Sciatic nerve (tissue), 2 donors: ENCODE results near the gene SNCA. TPM values are rescaled to one million over a fixed set of nuclear protein-coding genes. Genes with fewer than 3 reads are reported as not detected.

ENCODE experiments used
- ATAC-seq: fragments of 200-7000 bp; cut with Tn5 transposase; one replicate; pipeline ENCODE4 v1.9.1; 2020; ENCODE audit warnings: mild to moderate bottlenecking, moderate library complexity
- DNase-seq: peaks from one replicate; pipeline ENCODE4 v3.0.0-alpha.2; 2020; ENCODE audit warnings: low spot score
- intact Hi-C: fragments of 100-400 bp; cut with DNase I; formaldehyde crosslinking; loops from one replicate; pipeline ENCODE4 v1.14.2; 2022
- total RNA-seq: library from RNA; stranded (reverse); fragmentation: NEBNext Ultra II Directional; extraction: Animal tissue kit (Norgen Biotek cat#: 25700); gene quantifications from one replicate; pipeline ENCODE4 v1.2.1, GENCODE V29; 2021
- donor health status: DM: no; HTN: no; CAD: no.
- donor health status: DM: no; HTN: no; CAD: no.

The SNCA gene
- total RNA-seq, 1 donor from 2014 or later, result 202 TPM

DNA sequence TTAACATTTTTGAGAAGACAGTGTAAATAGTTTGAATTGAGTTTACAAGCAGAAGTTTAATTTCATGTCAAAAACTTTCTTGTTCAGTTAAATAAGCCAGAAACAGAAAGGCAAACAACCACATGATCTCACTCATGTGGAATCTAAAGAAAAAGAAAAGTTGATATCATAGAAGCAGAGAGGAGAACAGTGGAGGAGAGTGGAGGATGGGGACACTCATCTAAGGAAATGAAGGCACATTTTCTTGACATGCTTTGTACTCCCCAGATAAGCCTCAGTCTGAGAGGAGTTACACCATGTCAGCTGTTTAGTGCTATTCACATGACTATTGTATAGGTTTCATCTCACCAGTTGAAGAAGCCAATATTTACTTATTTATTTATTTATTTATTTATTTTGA lies 13.5 kb downstream of the SNCA start:
- intact Hi-C loops, result no loop called here
- ATAC-seq (no peak), DNase-seq (no peak)

DNA sequence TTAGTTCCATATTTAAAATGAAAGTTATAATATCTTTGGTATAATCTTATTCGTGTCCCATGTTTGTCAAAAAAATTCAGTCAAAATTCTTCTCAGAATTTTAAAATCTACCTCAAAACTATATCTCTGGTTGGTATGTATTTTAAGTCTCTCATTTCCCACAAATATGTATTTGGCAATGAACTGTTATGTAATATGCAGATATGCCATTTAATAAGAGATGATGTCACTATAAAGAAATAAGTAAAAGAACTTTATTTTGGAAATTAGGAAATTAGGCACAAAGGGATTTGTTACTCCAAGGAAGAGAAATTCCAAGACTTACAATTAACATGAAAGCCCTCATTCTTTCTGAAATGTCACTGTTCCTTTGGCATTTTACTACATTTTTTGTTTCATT lies 15.3 kb downstream of the SNCA start:
- no peak for ATAC-seq
- intact Hi-C loops, result no loop called here
- no peak for DNase-seq

DNA sequence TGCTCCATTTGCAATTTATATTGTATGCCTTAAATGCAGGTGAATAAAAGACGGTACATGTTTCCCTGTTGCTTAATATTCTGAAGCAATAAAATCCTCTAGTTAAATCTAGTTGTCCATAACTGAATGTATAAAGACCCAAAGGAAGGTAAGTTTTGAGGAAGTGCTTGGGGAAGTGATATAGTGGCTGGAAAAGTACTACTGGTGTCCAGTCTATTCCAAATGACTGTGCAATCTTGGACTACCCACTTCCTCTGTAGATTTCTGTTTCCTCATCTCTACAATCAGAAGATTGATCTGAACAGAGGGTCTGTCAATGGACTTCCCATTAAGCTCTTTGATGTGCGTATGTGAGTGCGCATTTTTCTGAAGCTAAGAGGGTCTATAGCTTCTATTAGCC lies 17.0 kb downstream of the SNCA start:
- no peak for DNase-seq
- peak; percentile 24 for ATAC-seq
- intact Hi-C loops, result no loop called here

DNA sequence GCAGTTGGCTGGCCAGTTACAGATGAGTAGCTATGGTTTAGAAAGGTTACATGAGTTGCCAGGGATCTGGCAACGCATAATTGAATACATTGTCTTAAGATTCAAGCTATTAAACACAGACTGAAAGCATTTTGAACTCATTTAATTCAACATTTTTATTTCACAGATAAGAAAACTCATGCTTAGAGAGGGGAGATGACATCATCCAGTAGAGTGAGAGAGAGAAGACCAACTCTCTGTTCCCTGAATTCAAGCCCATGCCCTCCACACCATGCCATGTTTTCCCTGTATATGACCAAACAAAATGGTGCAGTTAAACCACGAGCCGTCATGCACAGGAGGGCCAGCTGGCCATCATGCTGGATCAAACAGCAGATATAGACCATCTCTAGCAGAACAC lies 22.6 kb downstream of the SNCA start:
- no peak for ATAC-seq
- intact Hi-C loops, result no loop called here
- no peak for DNase-seq

DNA sequence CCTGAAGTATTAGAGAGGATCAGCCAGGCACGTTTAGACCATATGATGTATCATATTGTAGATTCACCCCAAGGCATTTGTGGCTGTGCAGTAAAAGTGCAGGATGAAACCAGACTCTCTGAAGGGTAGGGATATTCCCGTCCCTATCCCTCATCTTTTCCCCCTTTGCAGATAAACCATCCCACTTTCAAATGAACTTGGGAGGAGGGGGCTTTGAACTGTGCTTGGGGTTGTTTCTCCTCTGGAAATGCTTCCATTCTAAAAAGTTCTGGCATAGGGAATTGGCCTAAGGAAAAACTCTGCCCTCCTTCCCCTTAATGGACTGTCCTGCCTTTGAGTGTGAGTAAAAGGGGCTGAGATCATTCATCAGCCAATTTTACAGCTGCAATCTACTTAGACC lies 23.8 kb downstream of the SNCA start:
- DNase-seq (no peak), ATAC-seq (no peak)
- intact Hi-C loops, result no loop called here

DNA sequence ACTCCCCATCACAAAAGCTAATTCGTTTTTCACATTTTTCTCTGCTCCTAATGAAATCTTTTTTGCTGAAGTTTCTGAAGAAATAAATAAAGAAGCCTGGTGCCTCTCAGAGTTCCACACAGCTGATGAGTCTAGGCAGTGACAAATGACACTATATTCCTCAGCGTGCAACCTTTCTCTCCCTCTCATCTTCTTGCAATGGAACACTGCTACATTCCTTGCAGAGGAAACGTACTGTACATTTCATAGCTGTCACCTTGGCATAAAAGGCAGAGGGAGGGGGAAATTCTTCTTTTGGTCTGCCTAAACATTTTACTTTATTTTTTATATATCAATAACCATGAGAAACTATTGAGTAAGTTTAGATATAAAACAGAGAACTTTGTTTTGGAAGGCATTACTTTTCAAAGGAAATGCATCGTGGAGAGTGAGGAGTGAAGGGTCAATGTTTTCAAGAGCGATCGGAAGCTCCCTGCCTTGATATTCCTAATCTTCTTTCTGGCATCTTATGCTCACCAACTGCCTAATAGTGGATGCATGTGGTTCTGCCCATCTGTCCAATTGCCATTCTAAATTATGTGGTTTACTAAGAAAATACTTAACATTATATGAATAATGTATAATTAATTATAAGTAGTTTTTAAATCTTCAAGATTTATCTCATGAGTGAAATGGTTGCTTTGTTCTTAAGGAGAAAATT lies 29.4 kb downstream of the SNCA start:
- ATAC-seq (no peak), DNase-seq (no peak)
- intact Hi-C loops, result no loop called here

DNA sequence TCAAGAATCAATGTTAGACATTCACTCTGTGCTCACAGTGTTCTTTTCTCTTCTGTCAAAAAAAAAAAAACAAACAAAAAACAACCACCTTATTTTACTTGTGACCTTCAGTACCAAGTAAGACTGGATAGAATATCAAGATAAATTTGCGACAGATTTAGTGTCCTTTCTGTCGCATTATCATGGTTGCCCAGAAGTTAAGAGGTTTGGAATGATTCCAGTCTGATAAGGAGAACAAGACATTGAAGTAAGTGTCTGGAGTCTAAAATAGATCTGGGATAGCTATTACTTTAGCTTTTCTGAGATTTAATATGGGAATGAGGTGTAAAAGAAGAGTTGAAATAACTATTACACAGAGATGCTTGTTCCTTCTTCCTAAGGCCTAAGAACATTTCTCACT lies 31.7 kb downstream of the SNCA start:
- intact Hi-C loops, result no loop called here
- no peak for ATAC-seq
- no peak for DNase-seq

DNA sequence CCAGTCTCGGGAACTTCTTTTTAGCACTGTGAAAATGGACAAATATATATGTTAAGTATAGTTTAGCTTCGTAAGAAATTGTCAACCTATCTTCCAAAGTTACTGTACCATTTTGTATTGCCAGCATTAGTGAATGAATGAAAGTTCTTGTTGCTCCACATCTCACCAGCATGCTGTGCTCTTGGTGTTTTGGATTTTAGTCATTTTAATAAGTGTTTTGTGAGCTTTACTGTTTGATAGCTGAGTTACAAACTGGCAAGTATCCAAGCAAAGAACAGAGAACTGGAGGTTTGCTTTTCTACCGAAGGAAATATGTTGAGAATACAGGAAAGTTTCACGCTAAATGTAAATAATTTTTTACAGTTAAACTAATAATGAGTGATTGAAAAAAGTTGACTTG lies 33.0 kb downstream of the SNCA start:
- no peak for ATAC-seq
- intact Hi-C loops, result no loop called here
- DNase-seq, result no peak

DNA sequence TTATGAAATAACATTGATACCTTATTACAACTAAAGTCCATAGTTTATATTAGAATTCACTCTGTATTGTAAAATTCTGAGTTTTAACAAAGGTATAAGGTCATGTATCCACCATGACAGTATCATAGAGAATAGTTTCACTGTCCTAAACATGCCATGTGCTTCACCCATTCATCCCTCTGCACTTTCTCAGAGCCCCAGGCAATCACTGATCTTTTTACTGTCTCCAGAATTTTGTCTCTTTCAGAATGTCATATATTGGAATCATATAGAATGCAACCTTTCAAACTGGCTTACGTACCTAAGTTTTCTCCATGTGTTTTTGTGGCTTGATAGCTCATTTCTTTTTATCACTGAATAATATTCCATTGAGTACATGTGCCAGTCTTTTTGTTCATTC lies 33.9 kb downstream of the SNCA start:
- ATAC-seq (no peak), DNase-seq (no peak)
- intact Hi-C loops, result no loop called here

DNA sequence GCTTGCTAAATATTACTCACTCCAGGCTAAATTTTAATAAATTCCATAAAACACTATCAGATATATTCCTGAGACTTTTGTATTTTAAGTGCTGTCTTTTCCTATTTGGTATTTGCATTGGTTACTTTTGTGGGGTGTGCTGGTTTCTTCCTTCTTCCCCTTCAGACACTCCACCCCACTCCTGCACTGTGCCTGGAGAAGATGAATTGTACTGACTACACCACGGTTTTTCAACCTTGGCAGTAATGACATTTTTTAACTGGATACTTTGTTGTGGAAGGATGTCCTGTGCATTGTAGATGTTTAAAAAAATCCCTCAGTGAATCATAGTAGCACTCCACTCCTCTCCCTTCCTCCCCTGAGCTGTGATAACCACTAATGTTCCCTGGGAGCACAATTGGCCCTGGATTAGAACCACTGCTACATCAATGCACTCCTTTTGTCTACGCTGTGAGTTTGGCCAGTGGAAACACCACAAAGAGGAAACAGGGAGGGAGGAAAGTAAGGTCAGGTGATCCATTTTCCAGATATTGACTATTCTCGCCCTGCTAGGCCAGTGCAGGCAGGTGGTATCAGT lies 36.3 kb downstream of the SNCA start:
- DNase-seq, result no peak
- no peak for ATAC-seq
- intact Hi-C loops, result no loop called here

DNA sequence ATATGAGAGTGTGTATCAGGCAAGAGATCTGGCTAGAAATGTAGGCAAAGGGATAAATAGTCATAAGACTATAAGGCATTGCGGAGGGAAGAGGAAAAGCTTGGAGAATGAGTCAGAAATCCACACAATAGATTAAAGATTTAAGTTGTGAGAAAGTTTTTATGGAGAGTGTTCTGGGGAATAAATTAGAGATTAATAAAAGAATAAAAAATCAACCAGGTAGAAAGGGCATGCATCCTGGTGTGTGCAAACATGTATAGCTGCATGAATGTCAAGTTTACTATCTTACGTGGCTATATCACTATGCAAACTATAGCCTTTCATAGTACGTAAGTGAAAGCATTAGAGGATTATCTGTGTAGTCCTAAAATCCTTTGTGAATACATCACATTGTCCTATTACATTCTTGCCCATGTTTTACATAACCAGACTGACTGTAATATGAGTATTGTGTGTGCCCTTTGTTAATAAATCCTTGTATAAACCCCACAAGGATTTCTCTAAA lies 36.9 kb downstream of the SNCA start:
- no peak for ATAC-seq
- intact Hi-C loops, result no loop called here
- no peak for DNase-seq

DNA sequence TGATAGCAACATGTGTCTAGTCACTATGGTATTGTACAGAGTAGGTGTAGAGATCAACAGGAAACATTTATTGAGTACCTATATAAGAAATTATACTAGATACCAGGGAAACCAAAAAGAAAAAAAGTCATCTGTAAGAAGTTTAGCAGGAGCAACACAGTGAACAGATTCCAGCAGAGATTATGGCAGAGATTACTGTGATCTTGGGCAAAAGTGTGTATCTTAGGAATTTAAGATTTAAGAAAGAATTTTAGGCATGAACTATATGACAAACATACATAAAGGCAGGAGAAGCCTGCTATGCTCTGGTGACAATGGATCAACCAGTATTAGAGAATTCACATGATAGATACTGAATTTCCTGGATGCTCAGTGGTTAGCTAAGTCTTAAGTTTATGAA lies 37.9 kb downstream of the SNCA start:
- no peak for ATAC-seq
- intact Hi-C loops, result no loop called here
- DNase-seq, result no peak

DNA sequence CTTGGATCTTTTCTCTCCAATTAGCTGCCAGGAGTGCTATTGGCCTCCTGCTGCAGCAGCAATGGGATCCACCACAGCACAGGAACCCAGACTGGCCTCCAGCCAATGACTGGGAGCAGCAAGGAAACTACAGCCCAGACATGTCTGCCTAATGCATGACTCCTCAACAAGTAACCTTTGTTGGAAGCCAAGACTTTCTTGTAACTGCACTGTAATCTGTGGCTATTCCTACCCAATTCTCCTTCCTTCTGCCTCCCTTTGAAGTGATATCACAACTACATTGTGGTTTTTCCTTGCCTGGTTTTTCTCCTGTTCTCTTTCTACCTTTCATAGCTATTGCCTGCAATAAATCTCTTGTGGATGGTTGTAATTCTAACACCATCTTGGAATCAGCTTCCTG lies 39.8 kb downstream of the SNCA start:
- intact Hi-C loops, result no loop called here
- DNase-seq (no peak), ATAC-seq (no peak)

DNA sequence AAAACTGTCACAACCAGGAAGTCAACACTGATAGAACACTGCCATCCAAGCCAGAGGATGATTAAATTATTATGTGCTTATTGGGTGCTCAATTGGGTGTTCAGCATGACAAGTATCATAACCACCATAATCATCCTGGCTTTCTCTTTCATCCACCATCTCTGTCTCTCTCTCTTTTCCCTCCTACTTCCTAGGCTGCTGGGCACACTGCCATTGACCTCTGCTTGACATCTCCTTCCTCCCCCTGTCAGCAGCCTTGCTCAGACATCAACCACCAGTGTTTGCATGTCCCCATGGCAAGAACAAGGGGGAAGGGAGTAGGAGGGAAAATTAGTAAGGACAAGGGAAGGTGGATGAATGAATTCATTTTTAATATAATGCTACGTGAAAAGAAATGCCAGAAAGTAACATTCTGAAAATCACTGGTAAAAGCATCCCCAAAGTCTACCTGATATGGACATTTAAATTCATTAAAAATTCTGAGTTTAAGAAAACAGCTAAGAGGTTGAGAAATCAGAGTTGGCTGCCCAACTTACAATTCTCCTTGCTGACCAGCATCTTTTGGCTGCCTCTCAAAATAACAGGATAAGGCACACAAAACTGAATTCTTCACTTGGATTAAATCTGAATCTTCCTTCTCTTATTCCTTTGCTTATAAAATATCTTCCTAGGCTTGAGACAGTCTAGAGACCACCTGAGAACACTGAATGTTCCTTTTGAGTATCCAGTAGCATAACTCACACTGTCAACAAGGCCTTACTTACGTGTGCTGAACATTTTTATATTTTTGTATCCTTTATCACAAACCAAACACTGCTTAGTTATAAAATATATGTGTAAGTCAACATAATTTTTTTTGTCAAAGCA lies 48.5 kb downstream of the SNCA start:
- DNase-seq (no peak), ATAC-seq (peak; percentile 26)
- intact Hi-C loops, result no loop called here

DNA sequence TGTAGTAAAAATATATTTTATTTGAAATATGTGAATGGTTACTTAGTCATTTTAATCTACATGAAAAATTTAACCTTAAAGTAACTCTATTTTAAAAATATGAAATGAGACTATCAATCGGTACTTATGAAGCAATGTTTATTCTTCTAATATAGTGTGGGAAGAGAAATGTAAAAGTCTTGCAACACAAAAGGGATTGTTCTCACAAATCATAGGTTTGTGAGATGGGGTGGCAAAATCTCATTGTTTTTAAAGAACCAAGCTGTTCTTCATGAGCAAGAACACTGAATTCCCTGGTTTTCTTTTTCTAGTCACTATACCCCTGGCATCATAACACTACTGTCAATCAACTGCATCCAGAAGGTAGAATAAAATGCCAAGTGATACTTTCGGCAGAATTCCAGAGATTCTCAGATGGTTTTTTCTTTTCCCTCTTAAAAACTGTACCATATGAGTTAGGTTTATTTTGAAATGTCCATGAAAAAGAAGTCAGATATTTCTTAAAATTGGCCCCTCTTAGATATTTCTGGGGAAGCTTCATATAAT lies 52.2 kb downstream of the SNCA start:
- DNase-seq, result no peak
- ATAC-seq, result no peak
- intact Hi-C loops, result no loop called here

DNA sequence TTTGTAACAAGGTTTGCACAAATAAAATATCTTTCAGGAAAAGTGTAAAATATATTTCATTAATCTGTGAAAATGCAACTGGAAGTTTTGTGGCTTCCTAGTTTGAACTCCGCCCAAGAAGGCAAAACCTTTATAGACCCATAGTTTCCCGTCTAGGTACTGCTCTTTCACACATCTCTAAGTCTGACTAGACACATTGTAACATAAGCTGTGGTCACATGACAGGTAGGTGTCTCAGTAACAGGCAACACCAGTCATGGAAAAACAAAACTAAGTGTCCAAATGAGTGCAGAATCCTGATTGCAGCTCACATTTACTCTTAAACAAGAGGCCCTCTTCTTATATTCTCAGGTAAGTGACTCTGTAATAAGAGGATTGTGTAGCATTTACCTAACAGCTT lies 55.6 kb downstream of the SNCA start:
- DNase-seq, result no peak
- intact Hi-C loops, result no loop called here
- ATAC-seq, result no peak

DNA sequence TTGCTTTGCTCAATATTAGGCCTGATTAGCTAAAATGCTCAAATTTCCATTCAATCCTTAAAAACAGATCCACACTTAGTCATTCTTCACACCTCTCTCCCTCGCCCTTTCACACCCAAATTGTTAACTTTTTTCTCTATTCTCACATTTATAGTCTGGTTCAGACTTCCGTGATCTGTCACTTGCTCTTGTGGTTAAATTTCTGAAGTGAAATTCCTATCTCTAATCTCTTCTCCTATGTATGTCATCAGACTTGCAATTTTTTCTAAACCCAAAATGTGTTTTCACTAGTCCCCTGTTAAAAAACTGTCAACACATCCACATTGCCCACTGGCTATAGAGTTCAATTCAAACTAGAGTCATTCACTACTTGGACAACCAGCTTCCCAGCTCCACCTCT lies 63.2 kb downstream of the SNCA start:
- DNase-seq (no peak), ATAC-seq (no peak)
- intact Hi-C loops, result no loop called here

DNA sequence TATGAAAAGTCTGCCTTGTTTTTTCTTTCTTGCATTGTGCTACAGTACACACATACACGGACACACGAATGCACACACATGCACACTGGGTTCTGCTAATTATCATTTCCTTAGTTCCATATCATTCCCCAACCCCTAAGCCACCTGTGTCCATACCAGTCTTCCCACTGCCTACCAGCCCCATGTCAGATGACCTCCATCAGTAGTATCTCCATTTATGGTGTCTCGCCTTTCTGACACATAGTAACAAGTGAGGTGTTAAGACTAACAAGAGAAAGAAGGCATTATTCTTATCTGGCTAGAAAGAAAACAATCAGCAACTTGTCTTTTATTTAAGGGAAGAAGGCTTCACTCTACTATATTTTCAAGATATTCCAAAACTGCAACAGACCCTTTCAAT lies 67.1 kb downstream of the SNCA start:
- ATAC-seq, result no peak
- intact Hi-C loops, result no loop called here
- no peak for DNase-seq

DNA sequence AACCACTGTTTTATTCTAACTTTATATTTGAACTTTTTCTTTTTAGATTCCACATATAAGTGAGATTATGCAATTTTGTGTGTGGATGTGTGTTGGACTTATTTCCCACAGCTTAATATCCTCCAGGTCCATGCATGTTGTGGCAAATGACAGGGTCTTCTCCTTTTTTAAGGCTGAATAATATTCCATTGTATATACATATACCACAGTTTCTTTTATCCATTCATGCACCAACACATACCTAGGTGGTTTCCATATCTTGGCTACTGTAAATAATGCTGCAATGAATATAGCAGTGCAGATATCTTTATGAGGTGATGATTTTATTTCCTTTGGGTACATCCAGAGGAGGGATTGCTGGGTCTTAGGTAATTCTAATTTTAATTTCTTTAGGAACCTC lies 69.0 kb downstream of the SNCA start:
- DNase-seq (no peak), ATAC-seq (no peak)
- intact Hi-C loops, result no loop called here

DNA sequence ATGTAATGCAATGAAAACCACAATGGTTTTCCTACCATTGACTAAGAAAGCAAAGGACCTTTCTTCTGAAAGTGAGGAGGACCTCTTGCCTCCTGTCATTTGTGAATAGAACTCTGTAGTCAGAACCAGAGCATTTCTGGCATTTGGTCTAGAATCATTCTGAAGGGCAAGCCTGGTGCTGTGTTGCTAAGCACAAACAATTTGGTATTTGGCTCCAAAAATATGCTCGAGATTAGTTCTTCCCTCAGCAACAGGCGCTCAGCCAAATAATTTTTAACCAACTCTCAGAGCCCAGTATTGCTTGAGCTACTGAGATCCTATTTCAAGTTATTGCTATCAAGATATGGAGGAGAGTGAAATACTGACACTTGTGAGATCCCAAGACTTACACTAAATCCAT lies 71.0 kb downstream of the SNCA start:
- no peak for DNase-seq
- peak; percentile 81 for ATAC-seq
- intact Hi-C loops, result no loop called here
